T1000 (cell line): ENCODE results near the gene NPHP4.

Experiments used
- DNase-seq: peaks from one replicate; lab custom pipeline; 2025; ENCODE audit warnings: mixed read lengths; lab: John Stamatoyannopoulos, UW

NPHP4 gene

GRCh38 chr1:5950201-5950895 lies 41.9 kb downstream of the NPHP4 start:
- no peak for DNase-seq

- no peak for DNase-seq
These were observed 42.5 kb downstream of the NPHP4 start for GRCh38 chr1:5949761-5950100.

DNA sequence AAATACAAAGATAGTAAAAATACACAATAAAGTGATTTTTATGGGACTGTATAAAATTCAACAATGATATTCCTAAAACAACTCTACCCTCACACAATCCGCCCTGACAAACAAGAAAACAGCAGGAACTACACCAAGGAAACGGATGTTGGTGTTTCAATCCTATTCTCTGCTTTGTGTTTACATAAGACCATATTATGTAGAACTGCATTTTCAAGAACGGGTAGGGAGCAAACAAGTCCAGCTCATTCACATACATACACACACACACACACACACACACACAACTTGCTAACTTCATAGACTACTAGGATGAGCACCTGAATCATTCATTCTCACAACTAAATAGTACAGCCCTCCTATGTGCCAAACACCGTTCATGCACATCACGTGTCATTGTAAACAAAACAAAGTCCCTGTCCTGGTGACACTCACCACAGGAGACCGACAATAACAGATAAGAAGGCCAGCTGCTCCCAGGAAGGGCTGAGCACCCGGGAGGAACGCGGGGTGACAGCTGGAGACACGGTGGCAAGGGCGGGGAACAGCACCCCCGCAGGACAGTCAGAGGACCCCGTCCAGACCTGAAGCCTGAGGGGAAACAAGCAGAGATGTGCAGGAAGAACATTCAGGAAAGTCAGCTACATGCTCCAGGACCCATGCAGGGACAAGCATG lies 43.0 kb downstream of the NPHP4 start:
- DNase-seq: no peak

DNA sequence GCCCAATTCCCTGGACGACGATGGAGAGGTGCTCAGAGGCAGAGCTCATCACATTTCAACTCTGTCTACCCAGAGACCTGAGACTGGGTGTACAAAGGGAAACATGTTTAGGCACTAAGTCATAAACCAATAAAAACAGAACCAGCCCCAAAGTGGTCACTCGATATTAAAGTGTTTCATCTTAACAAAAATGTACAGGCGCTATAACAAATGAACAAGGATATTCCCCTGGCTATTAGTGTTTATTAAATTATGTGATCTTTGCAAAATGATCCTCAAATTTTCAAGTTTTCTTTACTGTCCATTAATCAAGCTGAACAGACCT lies 43.6 kb downstream of the NPHP4 start:
- DNase-seq: no peak

GRCh38 chr1:5947978-5948680 lies 44.1 kb downstream of the NPHP4 start:
- DNase-seq: no peak

DNA sequence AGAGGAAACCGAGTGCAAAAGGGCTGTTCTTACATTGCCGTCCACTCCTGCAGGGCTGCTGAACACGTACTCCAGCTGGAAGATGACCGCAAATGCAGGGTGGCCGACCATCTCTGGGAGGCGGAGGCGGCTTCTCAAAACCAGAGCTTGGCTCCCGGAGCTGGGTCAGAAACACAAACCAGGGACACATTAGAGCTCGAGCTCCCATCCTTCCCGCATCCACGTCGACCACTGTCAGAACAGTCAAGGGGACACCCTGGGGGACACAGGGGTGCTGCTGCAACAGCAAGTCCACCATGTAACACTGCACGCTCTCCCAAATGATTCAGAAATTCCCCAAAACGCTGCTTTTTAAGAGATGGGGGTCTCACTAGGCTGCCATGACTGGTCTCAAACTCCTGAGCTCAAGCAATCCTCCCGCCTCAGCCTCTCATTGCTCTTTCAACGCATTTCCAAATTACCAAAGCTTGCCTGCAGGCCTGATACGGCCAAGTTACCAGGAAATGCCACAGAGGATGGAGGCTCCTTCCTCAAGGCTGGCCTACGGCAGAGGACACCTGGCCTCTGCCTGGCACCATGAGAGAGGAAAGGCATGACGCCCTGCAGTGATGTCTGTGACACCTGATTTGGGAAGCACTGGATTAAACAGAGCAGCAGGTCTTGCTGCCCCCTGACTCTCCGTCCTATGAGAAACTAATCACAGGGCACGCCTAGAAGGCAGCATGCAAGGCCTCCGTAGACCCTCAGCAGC lies 45.0 kb downstream of the NPHP4 start:
- DNase-seq: no peak

DNA sequence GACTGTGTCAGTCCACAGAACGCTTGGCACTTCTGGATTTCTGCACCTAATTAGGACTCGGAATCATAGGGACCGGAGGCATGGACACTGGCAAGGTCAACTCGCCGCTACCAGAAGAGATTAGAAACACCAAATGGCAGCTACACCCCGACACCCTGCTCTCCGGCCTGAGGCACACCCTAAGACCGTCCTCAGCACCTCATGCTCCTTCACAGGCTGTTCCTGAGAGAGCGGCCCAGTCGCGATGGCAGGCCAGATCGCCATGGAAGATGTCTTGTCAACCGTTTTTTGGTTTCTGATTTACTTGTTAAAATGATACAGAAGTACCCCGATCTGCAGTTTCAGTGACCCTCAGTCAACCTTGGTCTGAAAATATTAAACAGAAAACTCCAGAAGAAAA lies 46.8 kb downstream of the NPHP4 start:
- no peak for DNase-seq

DNA sequence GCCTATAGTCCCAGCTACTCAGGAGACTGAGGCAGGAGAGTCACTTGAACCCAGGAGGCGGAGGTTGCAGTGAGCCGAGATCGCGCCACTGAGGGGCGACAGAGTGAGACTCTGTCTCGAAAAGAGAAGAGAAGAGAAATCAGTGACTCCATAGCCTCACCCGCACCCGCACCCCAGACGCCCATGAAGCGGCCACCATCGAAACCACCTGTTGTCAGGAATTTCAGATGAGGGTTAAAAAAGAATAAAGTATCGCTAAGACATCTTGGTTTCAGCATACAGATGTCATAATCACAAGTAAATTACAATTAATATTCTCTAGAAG lies 47.4 kb downstream of the NPHP4 start:
- DNase-seq: no peak

GRCh38 chr1:5944154-5944842 lies 47.9 kb downstream of the NPHP4 start:
- DNase-seq: no peak

DNA sequence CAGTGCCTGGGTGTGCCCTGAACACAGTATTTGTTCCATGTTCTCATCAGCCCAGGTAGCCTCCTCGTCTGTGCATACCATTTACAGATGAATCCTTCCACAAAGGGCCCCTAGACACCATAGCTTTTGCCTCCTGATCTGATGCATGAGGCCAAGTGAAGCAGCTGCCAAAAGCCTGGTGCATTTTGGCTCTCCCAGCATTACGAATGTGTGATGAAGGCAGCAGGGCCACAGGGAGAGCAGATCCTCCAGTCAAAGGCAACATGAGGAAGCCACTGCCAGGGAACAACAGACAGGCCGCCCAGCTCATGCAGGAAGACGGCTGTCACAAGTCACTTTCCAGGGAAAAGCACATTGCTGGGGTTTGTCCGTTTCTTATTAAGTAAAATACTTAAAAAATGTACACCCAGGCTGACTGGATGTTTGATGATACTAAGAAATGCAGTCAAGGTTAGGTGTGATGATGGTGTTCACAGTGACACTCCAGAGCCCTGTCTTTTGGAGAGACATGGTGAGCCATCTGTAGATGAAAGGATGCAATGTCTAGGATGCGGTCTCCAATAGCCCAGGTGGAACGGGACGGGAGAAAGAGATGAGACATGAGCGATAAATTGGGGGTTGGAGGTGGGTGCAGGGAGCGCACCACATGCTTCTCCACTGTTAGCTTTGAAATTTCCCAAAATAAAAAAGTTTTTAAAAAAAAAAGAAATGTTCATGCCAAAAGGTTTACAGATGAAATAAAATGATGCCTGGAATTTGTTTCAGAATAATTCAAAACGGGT lies 48.7 kb downstream of the NPHP4 start:
- no peak for DNase-seq

- no peak for DNase-seq
These were observed 50.6 kb downstream of the NPHP4 start for GRCh38 chr1:5941671-5942070.

DNA sequence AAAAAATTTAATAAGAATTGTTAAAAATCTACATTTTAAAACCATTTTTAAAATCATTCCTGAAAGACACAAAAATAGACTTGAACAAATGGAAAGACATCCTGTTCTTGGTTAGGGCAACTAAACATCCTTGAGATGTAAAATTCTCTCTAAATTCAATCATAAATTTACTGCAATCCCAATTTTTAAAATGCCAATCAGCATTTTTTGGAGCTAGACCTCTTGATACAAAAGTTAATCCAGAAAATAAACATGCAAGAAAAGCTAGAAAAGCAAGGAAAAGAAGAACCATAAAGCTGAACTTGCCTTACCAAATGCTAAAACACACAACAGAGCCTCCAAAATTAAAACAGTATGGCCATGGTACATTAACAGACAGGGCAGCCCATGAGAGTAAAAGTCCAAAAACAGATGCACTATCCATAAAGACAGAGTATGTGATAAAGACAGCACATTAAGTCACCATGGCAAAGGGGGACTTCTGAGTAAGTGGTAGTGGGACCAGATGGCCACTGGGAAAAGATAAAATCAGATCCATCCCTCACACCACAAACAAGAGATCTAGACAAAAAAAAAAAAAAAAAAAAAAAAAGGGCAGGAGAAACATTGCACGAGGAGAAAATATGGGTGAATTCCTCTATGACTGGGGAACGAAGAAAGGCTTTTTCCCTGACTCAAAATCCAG lies 51.4 kb downstream of the NPHP4 start:
- no peak for DNase-seq

DNA sequence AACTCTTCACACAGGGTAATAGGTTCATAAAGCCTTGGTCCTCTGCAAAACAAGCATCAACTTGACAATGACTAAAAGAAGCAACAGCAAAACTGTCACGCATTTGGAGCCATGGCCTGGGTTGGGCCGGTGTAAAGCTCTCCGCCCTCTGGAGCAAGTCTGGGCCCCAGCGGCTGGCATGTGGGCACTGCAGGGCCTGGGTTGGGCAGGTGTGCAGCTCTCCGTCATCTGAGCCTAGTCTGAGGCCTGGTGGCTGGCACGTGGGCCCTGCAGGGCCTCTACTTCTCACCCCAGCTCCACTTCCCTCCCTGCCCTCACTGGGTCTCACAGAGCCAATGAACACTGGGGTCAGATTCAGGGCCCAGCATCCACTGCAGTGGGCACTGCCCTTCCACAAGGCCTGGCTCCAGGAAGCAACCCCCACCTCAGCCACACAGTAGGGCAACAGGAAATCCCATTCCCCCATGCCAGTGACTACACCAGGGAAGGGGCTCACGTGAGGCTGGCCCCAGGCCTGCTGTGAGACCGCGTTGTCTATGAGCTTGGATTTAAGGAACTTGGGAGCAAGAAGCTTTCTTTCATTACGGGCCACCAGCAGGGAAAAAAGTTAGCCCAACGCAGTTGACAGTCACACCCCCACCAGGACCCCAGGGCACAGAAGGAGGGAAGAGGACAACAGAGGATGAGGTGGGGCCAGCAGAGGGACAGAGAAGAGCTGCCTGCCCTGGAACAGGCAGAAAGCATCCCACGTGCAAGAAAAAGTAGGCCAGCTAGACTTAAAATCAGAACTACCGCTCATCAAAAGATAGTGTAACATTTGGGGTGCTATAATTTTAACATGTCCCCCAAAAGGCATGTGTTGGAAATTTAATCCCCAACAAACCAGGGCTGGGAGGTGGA lies 52.7 kb downstream of the NPHP4 start:
- no peak for DNase-seq

- no peak for DNase-seq
These were observed 54.1 kb downstream of the NPHP4 start for GRCh38 chr1:5938101-5938646.

- no peak for DNase-seq
These were observed 54.8 kb downstream of the NPHP4 start for GRCh38 chr1:5937373-5937857.

DNA sequence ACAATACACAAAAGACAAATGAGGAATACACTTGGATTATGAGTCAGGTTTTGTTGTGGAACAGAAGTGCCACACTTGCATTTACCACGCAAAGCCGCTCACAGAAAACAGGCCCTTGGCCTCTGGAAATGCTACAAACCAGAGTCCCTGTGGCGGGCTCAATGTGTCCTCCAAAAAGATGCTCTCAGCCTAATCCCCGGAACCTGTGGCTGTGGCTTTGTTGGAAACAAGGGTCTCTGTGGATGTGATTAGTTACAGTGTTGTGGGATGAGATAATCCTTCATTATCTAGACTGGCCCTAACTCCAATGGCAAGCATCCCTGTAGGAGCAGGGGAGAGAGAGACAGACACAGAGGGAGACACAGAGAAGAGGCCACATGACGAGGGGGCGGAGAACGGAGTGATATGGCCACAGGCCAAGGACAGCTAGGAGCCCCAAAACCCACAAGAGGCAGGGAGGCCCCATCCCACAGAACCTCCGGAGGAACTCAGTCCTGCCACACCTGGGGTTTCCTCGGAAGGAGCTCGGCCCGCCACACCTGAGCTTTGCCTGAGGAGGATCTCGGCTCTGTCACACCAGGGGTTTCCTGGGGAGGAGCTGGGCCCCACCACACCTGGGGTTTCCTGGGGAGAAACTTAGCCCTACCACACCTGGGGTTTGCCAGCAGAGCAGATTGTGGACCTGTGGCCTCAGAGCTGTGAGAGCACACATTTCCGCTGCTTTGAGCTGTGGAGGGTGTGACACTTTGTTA lies 55.4 kb downstream of the NPHP4 start:
- no peak for DNase-seq

DNA sequence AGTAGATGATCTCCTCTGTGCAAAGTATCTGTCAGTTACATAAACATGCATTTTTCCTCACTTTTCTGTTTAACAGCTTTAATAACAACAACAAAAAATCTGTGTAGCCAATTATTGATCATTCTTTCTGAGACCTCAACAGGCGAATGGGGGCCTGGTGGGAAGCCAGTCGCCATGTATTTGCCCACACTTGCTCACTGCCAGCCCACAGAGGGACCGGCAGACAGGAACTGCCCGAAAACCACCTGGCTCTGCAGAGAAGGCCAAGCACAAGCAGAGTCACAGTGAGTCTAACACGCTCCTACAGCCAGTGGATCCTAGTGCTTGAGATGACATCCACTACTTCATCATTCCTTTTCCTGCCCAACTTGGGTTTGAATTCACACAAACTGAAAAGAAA lies 56.1 kb downstream of the NPHP4 start:
- no peak for DNase-seq

DNA sequence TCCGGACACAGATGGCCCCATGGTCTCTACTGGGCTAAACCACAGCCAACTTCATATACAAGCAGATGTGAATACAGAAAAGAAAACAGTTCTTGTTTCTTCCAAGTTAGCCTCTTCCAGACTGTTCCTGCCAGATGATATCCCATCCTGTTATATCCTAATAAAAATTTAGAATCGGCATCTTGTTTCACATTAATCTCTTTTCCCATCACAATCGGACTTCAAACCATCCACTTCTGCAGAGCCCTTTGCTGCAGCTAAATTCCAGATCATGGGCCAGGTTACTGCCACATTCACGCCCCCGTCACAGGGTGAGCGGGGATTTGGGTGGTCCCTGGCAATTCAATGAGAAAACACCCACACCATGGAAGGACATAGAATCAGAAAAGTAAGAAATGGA lies 57.2 kb downstream of the NPHP4 start:
- no peak for DNase-seq
